Heart left ventricle (tissue), 13 donors: ENCODE data around the gene MRPL22.

Experiments
- POLR2A ChIP-seq, 2 donors: fragments of 450-650 bp; IDR thresholded peaks; one replicate each; pipeline ENCODE4 v1.6.1; 2017; ENCODE audit warnings: antibody characterized with exemption in 2 of 2, mild to moderate bottlenecking in 2 of 2, moderate library complexity in 2 of 2
- TF ChIP-seq, protein P1 (sequence below), 12 donors: fragments of 200-600 bp; sonication (generic) in 4 of 12; IDR thresholded peaks; one replicate each; pipeline versions ENCODE4 v1.5.0 to v1.8.0; 2018 to 2022; ENCODE audit warnings: antibody characterized with exemption in 12 of 12, mild to moderate bottlenecking in 5 of 12
- donor health status: ischemic (EF 13 %, LVEDD 7.1; RV severe dilation, severe dysfunction).
- donor health status: DM: no; HTN: yes; CAD: no.
- donor health status: DM: no; HTN: no; CAD: no.
- donor health status: ischemic (EF 25% LVEDD 6.9; RV normal size, moderate dysfunction).
- donor health status: ischemic (EF 25% LVEDD 5.7; RV mildly dilated, moderate dysfunction).
- donor health status: ischemic (EF 35%, LVEDD 5.7; RV mildly dilated, moderate dysfunction).
- donor health status: nonischemic (EF 11% LVEDD 7.7; RV severe dilation, severe dysfunction).
- donor health status: DM: yes; HTN: yes; CAD: no.
- donor health status: PGD.
- donor health status: ischemic (EF 29% LVEDD 5.4; RV normal size, mild dysfunction).
- donor health status: nonischemic (EF 23%, LVEDD 6.1; RV moderate dilation, normal function).

DNA sequence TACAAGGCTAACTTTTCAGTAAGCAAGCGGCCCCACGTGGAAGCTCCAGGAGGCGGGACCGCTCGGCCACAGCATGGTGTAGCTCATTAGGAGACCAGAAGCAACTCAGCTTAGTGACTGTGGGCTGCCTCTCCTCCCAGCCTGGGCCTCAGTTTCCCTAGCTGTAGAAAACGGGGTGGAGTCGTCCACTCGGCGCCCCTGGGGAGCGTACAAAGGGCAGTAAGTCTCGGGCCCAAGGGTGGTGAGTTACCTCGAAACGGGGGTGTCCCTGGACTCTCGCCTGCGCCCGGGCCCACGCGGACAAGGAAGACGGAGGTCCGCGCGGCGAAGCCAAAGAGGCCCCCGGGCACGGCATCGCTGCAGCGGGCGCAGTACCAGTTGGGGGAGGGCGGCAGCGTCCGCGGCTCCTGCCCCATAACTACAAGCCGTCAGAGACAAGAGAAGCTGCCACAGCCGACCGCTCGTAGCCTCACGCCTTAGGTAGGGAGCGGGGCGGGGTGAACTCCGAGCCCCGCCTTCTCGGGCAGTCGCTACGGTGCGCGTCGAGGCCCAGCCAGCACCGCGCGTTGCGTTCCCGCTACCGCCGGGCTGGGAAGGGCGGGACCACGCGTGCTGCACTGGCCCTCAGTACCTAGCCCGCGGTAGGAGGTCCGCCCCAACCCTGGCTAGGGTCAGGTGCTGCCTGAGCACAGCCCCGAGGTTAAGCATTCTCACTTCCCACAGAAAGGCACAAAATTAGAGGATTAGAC is 3.0 kb upstream of the MRPL22 start, which contains the start of gene GEMIN5:
- TF ChIP-seq, protein P1, sequence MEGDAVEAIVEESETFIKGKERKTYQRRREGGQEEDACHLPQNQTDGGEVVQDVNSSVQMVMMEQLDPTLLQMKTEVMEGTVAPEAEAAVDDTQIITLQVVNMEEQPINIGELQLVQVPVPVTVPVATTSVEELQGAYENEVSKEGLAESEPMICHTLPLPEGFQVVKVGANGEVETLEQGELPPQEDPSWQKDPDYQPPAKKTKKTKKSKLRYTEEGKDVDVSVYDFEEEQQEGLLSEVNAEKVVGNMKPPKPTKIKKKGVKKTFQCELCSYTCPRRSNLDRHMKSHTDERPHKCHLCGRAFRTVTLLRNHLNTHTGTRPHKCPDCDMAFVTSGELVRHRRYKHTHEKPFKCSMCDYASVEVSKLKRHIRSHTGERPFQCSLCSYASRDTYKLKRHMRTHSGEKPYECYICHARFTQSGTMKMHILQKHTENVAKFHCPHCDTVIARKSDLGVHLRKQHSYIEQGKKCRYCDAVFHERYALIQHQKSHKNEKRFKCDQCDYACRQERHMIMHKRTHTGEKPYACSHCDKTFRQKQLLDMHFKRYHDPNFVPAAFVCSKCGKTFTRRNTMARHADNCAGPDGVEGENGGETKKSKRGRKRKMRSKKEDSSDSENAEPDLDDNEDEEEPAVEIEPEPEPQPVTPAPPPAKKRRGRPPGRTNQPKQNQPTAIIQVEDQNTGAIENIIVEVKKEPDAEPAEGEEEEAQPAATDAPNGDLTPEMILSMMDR (IDR thresholded peaks at IDR 0.05), result no peak
- no peak for TF ChIP-seq POLR2A (IDR thresholded peaks at IDR 0.05)
